ENCODE measurements around the gene MBD3L4.

MBD3L4 gene

GRCh38 chr19:7018828-7019227 lies 21.2 kb downstream of the MBD3L4 start:
- no peak overlapping the region for H3K4me3 ChIP-seq (ENCODE audit: low read length)
- peaks cover 2% of the 10 kb centered on the region for H3K27me3 ChIP-seq (ENCODE audit: insufficient read depth, low read length)
- H2AFZ ChIP-seq (ENCODE audit: low read depth, low read length): no peak overlapping the region
- H3K9me3 ChIP-seq (ENCODE audit: low read length): no peaks in the 10 kb centered on the region
- H3K4me1 ChIP-seq (ENCODE audit: insufficient read depth, low read length): no peaks in the 10 kb centered on the region
- H3K36me3 ChIP-seq (ENCODE audit: insufficient read depth, low read length): no peaks in the 10 kb centered on the region

GRCh38 chr19:7013678-7014077 lies 26.3 kb downstream of the MBD3L4 start:
- Histone ChIP-seq H2AFZ (ENCODE audit: low read depth, low read length) (no peak overlapping the region), H3K27me3 (ENCODE audit: insufficient read depth, low read length) (peaks cover 2% of the 10 kb centered on the region), H3K4me3 (ENCODE audit: low read length) (no peak overlapping the region), H3K4me1 (ENCODE audit: insufficient read depth, low read length) (no peaks in the 10 kb centered on the region), H3K36me3 (ENCODE audit: insufficient read depth, low read length) (no peaks in the 10 kb centered on the region), H3K9me3 (ENCODE audit: low read length) (peaks cover 2% of the 10 kb centered on the region)

GRCh38 chr19:7010722-7011593 lies 29.0 kb downstream of the MBD3L4 start:
- H3K4me1 ChIP-seq (ENCODE audit: insufficient read depth, low read length): no peaks in the 10 kb centered on the region
- no peak overlapping the region for H3K4me3 ChIP-seq (ENCODE audit: low read length)
- H3K9me3 ChIP-seq (ENCODE audit: low read length): peaks cover 2% of the 10 kb centered on the region
- H3K27me3 ChIP-seq (ENCODE audit: insufficient read depth, low read length): peaks cover 2% of the 10 kb centered on the region
- H2AFZ ChIP-seq (ENCODE audit: low read depth, low read length): no peak overlapping the region
- no peaks in the 10 kb centered on the region for H3K36me3 ChIP-seq (ENCODE audit: insufficient read depth, low read length)

- Histone ChIP-seq H2AFZ (ENCODE audit: low read depth, low read length) (no peak overlapping the region), H3K4me1 (ENCODE audit: insufficient read depth, low read length) (no peaks in the 10 kb centered on the region), H3K36me3 (ENCODE audit: insufficient read depth, low read length) (no peaks in the 10 kb centered on the region)
These were observed 32.1 kb downstream of the MBD3L4 start for GRCh38 chr19:7007859-7008258.

DNA sequence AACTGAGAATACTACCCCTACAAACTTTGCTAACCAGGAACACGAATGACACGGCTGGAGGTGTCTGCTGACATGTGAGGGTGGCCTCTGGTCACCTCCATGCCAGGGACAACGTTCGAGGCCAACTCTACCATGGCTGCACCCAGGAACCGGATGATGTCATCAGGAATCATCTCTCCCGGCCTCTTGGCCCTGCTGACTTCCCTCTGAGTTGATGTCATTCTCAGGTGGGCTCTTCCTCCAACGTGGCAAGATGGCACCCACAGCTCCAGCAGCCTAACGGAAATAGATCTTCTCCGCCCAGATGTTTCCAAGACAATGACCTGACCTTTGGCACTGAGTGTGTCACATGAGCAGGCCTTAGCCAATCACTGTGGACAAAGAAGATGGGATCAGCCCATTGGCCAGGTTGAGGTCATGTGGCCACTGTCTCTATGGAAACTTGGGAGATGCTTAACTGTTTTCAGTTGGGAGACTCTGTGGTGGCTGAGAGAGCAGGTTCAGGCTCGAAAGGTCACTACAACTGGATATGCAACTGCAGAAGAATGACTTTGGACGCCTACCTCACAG lies 33.8 kb downstream of the MBD3L4 start:
- H3K4me1 ChIP-seq (ENCODE audit: insufficient read depth, low read length): no peaks in the 10 kb centered on the region
- peak overlapping the region; percentile 16 for H3K4me3 ChIP-seq (ENCODE audit: low read length)
- no peaks in the 10 kb centered on the region for H3K36me3 ChIP-seq (ENCODE audit: insufficient read depth, low read length)
- no peaks in the 10 kb centered on the region for H3K27me3 ChIP-seq (ENCODE audit: insufficient read depth, low read length)
- H3K9me3 ChIP-seq (ENCODE audit: low read length): no peaks in the 10 kb centered on the region
- H2AFZ ChIP-seq (ENCODE audit: low read depth, low read length): no peak overlapping the region

More at GRCh38 chr19:7007859-7008258, 32.1 kb downstream of the MBD3L4 start:
- peaks cover 2% of the 10 kb centered on the region for H3K9me3 ChIP-seq (ENCODE audit: low read length)
- H3K4me3 ChIP-seq (ENCODE audit: low read length): no peak overlapping the region
- no peaks in the 10 kb centered on the region for H3K27me3 ChIP-seq (ENCODE audit: insufficient read depth, low read length)

GRCh38 chr19:7004313-7004931 lies 35.6 kb downstream of the MBD3L4 start:
- Histone ChIP-seq H3K27me3 (ENCODE audit: insufficient read depth, low read length) (no peaks in the 10 kb centered on the region), H2AFZ (ENCODE audit: low read depth, low read length) (no peak overlapping the region), H3K4me1 (ENCODE audit: insufficient read depth, low read length) (no peaks in the 10 kb centered on the region), H3K9me3 (ENCODE audit: low read length) (no peaks in the 10 kb centered on the region), H3K36me3 (ENCODE audit: insufficient read depth, low read length) (no peaks in the 10 kb centered on the region), H3K4me3 (ENCODE audit: low read length) (no peak overlapping the region)

- no peak overlapping the region for H3K4me3 ChIP-seq (ENCODE audit: low read length)
- no peak overlapping the region for H2AFZ ChIP-seq (ENCODE audit: low read depth, low read length)
- H3K36me3 ChIP-seq (ENCODE audit: insufficient read depth, low read length): no peaks in the 10 kb centered on the region
- no peaks in the 10 kb centered on the region for H3K9me3 ChIP-seq (ENCODE audit: low read length)
- no peaks in the 10 kb centered on the region for H3K27me3 ChIP-seq (ENCODE audit: insufficient read depth, low read length)
- H3K4me1 ChIP-seq (ENCODE audit: insufficient read depth, low read length): no peaks in the 10 kb centered on the region
These were observed 39.2 kb downstream of the MBD3L4 start for GRCh38 chr19:7000816-7001215.

DNA sequence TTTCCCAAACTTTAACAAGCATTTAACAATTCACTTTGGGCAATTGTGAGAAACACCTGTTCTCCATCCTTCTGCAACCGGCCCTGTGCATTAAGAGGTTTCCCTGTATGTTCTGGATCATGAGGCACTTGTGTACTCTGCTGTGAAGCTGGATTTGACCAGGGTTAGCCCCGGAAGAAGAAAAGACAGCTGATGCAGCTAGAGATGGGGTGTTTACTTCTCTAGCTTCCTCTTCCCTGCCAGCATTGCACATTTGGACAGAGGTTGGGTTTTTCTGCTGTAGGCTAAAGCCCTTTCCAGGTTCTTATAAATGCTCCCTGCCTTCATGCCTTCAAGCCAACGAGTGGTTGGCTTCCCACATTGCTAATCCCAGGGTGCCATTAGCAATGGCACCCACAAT lies 39.6 kb downstream of the MBD3L4 start:
- H3K36me3 ChIP-seq (ENCODE audit: insufficient read depth, low read length): no peaks in the 10 kb centered on the region
- H3K27me3 ChIP-seq (ENCODE audit: insufficient read depth, low read length): no peaks in the 10 kb centered on the region
- no peaks in the 10 kb centered on the region for H3K9me3 ChIP-seq (ENCODE audit: low read length)
- H3K4me1 ChIP-seq (ENCODE audit: insufficient read depth, low read length): no peaks in the 10 kb centered on the region
- no peak overlapping the region for H3K4me3 ChIP-seq (ENCODE audit: low read length)
- no peak overlapping the region for H2AFZ ChIP-seq (ENCODE audit: low read depth, low read length)

DNA sequence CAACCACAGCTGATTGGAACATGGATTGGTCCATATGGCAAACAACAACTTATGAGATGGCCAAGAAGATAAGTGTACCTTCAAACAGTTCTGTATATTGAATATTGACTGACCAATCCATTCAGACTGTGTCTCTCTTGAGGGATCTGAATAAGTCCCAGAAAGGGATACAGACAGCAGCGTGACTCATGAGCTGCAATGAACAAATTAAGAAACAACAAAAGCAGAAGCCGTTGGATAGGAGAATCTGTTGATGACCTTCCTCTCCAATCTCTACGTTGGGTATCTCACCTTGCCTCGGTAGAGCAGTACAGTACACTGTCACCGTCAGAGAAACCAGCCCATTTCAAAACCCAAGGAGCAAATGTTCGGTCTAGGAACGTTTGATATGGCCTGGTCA lies 40.0 kb downstream of the MBD3L4 start:
- Histone ChIP-seq H3K4me3 (ENCODE audit: low read length) (no peak overlapping the region), H2AFZ (ENCODE audit: low read depth, low read length) (no peak overlapping the region), H3K27me3 (ENCODE audit: insufficient read depth, low read length) (no peaks in the 10 kb centered on the region), H3K9me3 (ENCODE audit: low read length) (no peaks in the 10 kb centered on the region), H3K4me1 (ENCODE audit: insufficient read depth, low read length) (no peaks in the 10 kb centered on the region), H3K36me3 (ENCODE audit: insufficient read depth, low read length) (no peaks in the 10 kb centered on the region)

- H3K36me3 ChIP-seq (ENCODE audit: insufficient read depth, low read length): no peaks in the 10 kb centered on the region
- no peaks in the 10 kb centered on the region for H3K27me3 ChIP-seq (ENCODE audit: insufficient read depth, low read length)
- H3K9me3 ChIP-seq (ENCODE audit: low read length): no peaks in the 10 kb centered on the region
These were observed 42.1 kb downstream of the MBD3L4 start for GRCh38 chr19:6997679-6998445.

GRCh38 chr19:6996810-6997209 lies 43.2 kb downstream of the MBD3L4 start:
- H2AFZ ChIP-seq (ENCODE audit: low read depth, low read length): no peak overlapping the region
- no peaks in the 10 kb centered on the region for H3K9me3 ChIP-seq (ENCODE audit: low read length)
- H3K4me3 ChIP-seq (ENCODE audit: low read length): no peak overlapping the region
- H3K4me1 ChIP-seq (ENCODE audit: insufficient read depth, low read length): no peaks in the 10 kb centered on the region
- H3K27me3 ChIP-seq (ENCODE audit: insufficient read depth, low read length): no peaks in the 10 kb centered on the region
- no peaks in the 10 kb centered on the region for H3K36me3 ChIP-seq (ENCODE audit: insufficient read depth, low read length)

More at GRCh38 chr19:6997679-6998445, 42.1 kb downstream of the MBD3L4 start:
- no peak overlapping the region for H3K4me3 ChIP-seq (ENCODE audit: low read length)
- H2AFZ ChIP-seq (ENCODE audit: low read depth, low read length): no peak overlapping the region
- H3K4me1 ChIP-seq (ENCODE audit: insufficient read depth, low read length): no peaks in the 10 kb centered on the region

- H2AFZ ChIP-seq (ENCODE audit: low read depth, low read length): no peak overlapping the region
- H3K4me1 ChIP-seq (ENCODE audit: insufficient read depth, low read length): no peaks in the 10 kb centered on the region
- H3K36me3 ChIP-seq (ENCODE audit: insufficient read depth, low read length): no peaks in the 10 kb centered on the region
- no peak overlapping the region for H3K4me3 ChIP-seq (ENCODE audit: low read length)
- H3K9me3 ChIP-seq (ENCODE audit: low read length): no peaks in the 10 kb centered on the region
- no peaks in the 10 kb centered on the region for H3K27me3 ChIP-seq (ENCODE audit: insufficient read depth, low read length)
These were observed 44.9 kb downstream of the MBD3L4 start for GRCh38 chr19:6995054-6995453.

GRCh38 chr19:6988257-6988656 lies 51.7 kb downstream of the MBD3L4 start:
- Histone ChIP-seq H3K9me3 (ENCODE audit: low read length) (peaks cover 6% of the 10 kb centered on the region), H3K36me3 (ENCODE audit: insufficient read depth, low read length) (no peaks in the 10 kb centered on the region), H3K27me3 (ENCODE audit: insufficient read depth, low read length) (no peaks in the 10 kb centered on the region), H3K4me1 (ENCODE audit: insufficient read depth, low read length) (no peaks in the 10 kb centered on the region), H2AFZ (ENCODE audit: low read depth, low read length) (no peak overlapping the region), H3K4me3 (ENCODE audit: low read length) (no peak overlapping the region)
